GM12874 (cell line): ENCODE measurements around the gene PRR5.

Experiments used
- CTCF ChIP-seq: IDR thresholded peaks from 2 replicates; pipeline ENCODE4 v1.5.1; 2011; ENCODE audit warnings: low read depth, mild to moderate bottlenecking, control low read depth, low read length, moderate library complexity; ENCODE audit not compliant: insufficient read depth

Gene PRR5

GRCh38 chr22:44683881-44684280 is 18.1 kb upstream of the PRR5 start:
- no peak for TF ChIP-seq CTCF

DNA sequence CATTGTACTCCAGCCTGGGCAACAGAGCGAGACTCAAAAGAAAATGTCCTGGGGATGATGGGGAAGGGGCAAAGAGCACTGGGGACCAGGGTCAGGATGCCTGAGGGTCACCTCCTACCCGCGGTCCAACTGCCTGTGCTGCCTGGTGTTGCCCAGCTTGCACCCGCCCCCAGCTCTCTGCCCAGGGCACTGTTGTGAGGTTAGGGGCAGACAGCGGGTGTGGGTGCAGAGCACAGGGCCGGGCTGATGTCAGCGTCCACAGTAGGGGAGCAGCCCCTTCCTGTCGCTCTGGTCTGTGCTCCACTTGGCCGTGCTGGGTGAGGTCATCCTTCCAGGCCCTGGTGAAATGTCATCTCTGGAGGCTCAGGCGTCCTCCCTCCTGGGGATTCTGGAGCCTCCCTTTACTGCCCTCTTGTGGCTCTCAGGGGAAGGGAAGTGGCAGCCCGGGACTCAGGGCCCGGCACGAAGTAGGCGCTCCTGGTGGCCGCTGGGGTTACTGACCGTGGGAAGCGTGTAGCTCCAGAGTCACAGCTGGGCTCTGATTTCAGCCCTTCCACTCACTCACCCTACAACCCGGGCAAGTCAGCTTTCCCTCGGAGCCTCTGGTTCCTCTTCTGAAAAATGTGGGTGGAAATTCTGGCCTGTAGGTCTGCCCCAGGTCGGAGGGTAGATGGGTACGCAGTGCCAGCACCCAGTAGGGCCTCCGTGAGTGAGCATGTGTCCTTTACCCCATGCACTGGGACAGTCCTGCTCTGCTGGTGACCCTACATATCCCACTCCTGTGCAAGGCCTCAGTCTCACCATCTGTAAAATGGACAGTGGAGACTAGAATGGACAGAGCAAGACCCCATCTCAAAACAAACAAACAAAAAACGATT is 17.3 kb upstream of the PRR5 start:
- peak; percentile 99 for TF ChIP-seq CTCF

- TF ChIP-seq CTCF = no peak
Observed at GRCh38 chr22:44685384-44686056, 16.5 kb upstream of the PRR5 start.

DNA sequence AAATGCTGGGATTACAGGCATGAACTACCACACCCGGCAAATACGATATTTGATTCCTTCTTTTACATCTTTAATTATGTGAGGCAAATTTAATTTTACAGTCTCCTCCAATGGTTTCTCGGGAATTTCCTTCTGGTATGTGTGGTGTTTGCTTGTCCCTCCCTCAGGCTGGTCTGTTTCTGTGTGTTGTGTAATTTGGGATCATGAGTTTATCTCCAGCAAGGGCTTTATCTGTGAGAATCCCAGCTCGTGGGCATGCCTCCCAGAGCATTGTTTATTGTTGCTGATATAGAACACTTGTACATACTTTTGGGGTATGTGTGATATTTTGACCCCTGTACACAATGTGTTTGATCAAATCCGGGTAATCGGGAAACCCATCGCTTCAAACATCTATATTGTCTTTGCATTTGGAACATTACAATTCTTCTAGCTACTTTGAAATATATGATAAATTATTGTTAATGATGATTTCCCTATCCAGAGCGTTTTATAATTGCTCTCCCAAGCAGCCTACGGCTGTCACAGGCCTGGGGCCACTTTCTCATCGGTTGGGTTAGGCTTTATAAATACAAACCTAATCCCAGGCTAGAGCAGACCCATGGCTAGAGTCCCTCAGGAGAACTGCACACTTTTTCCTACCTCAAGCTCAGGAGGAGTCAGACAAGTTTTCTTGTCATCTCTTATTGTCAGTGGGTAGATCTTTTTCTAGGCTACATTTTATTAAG is 15.0 kb upstream of the PRR5 start:
- no peak for TF ChIP-seq CTCF

GRCh38 chr22:44689173-44689572 is 12.8 kb upstream of the PRR5 start:
- TF ChIP-seq CTCF = no peak

- TF ChIP-seq CTCF = no peak
Observed at GRCh38 chr22:44689915-44690524, 12.0 kb upstream of the PRR5 start.
